Caco-2 (cell line): ENCODE results near the gene SLC5A6. TPM values are rescaled to one million over a fixed set of nuclear protein-coding genes. Genes with fewer than 3 reads are reported as not detected.

Source experiments
- BruUV-seq: library from RNA; stranded (reverse); fragments of 400-500 nt; replicated peaks from 2 replicates; lab custom pipeline; 2021; lab: Mats Ljungman, UMichigan
- CTCF ChIA-PET: fragments of 300-600 bp; sonication (Branson Sonifier 250); formaldehyde crosslinking; loops from one replicate; lab custom pipeline; 2022; ENCODE audit warnings: antibody characterized with exemption; lab: Charles Lee
- POLR2A ChIA-PET: fragments of 300-600 bp; sonication (Branson Sonifier 250); formaldehyde crosslinking; loops from one replicate; lab custom pipeline; 2022; ENCODE audit warnings: antibody characterized with exemption; lab: Charles Lee
- DNase-seq, 2 experiments: peaks; one replicate each; pipeline versions ENCODE4 v3.0.0 to v3.0.0-alpha.2; 2020 to 2022
- H3K27me3 ChIP-seq: replicated peaks from 2 replicates; pipeline ENCODE4 v1.6.0; 2011; ENCODE audit warnings: low read length; ENCODE audit not compliant: control insufficient read depth, insufficient read depth
- H3K36me3 ChIP-seq: 2 replicates; pipeline ENCODE4 v1.5.1; 2011; ENCODE audit warnings: low read length; ENCODE audit not compliant: control insufficient read depth, insufficient read depth
- H3K4me1 ChIP-seq: fragments of 250-450 bp; sonication (Bioruptor Pico); 2 replicates; pipeline ENCODE4 v1.5.1; 2020; ENCODE audit warnings: mild to moderate bottlenecking
- H3K4me3 ChIP-seq: 2 replicates; pipeline ENCODE4 v1.5.1; 2011; ENCODE audit warnings: low read depth, mild to moderate bottlenecking, control low read depth, low read length
- H3K9me3 ChIP-seq: fragments of 250-450 bp; sonication (Bioruptor Pico); 2 replicates; pipeline ENCODE4 v1.5.1; 2020; ENCODE audit warnings: mild to moderate bottlenecking, moderate library complexity
- H3K27ac Mint-ChIP-seq: one replicate; pipeline ENCODE4 v1.8.0; 2022; ENCODE audit warnings: mixed read lengths; ENCODE audit not compliant: unreplicated experiment
- H3K27me3 Mint-ChIP-seq: one replicate; pipeline ENCODE4 v1.8.0; 2022; ENCODE audit warnings: mixed read lengths; ENCODE audit not compliant: insufficient read depth, unreplicated experiment
- H3K36me3 Mint-ChIP-seq: one replicate; pipeline ENCODE4 v1.8.0; 2022; ENCODE audit warnings: mild to moderate bottlenecking, mixed read lengths; ENCODE audit not compliant: insufficient read depth, unreplicated experiment
- H3K4me1 Mint-ChIP-seq: one replicate; pipeline ENCODE4 v1.8.0; 2022; ENCODE audit warnings: low read depth, mixed read lengths; ENCODE audit not compliant: unreplicated experiment
- H3K4me3 Mint-ChIP-seq: one replicate; pipeline ENCODE4 v1.8.0; 2022; ENCODE audit warnings: mild to moderate bottlenecking, moderate library complexity, mixed read lengths; ENCODE audit not compliant: unreplicated experiment
- H3K9me3 Mint-ChIP-seq: one replicate; pipeline ENCODE4 v1.8.0; 2022; ENCODE audit warnings: mixed read lengths; ENCODE audit not compliant: unreplicated experiment
- intact Hi-C: fragments of 100-400 bp; cut with micrococcal nuclease; formaldehyde crosslinking; loops from one replicate; pipeline ENCODE4 v1.10.0; 2022; ENCODE audit not compliant: unreplicated experiment
- total RNA-seq: library from RNA; stranded (reverse); gene quantifications from 2 replicates; pipeline ENCODE4 v1.2.3, GENCODE V29; 2022
- TF ChIP-seq, protein P1 (sequence below), 2 experiments: fragments of 200-600 bp in 1 of 2; IDR thresholded peaks; 1 replicate in 1 of 2; 2 replicates in 1 of 2; pipeline versions ENCODE4 v1.5.1 to v1.8.0; 2011 to 2022; ENCODE audit warnings: antibody characterized with exemption in 1 of 2, control low read depth in 1 of 2, inconsistent platforms in 1 of 2, low read depth in 1 of 2, low read length in 1 of 2, mild to moderate bottlenecking in 1 of 2, moderate library complexity in 1 of 2; ENCODE audit not compliant: insufficient read depth in 1 of 2, severe bottlenecking in 1 of 2, unreplicated experiment in 1 of 2

SLC5A6 gene
- total RNA-seq, 1 experiment from 2014 or later = 98.2 TPM

DNA sequence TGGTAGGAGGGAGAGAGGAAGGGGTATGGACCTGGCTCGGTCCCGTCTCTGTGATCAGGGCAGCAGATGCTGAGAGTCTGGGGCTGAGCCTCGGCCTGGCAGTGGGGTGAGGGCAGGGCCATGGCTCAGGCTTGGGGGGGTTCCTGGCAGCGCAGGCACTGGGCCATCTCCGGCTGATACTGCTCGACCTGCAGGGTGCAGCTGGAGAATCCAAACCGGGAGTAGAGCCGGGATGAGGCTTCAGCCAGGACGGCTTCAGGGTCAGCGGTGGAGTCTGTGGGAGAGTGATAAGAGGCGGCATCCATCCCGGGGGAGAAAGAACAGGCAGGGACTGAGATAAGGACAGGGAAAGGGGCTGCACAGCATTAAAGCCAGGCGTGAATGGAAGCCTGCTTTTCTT, 43.1 kb upstream of the SLC5A6 start:
- Histone ChIP-seq H3K36me3 (no peaks in the 10 kb centered on the region), H3K4me3 (no peak overlapping the region), H3K4me1 (no peaks in the 10 kb centered on the region), H3K27me3 (no peaks in the 10 kb centered on the region), H3K9me3 (no peaks in the 10 kb centered on the region)
- no TSS peak for BruUV-seq
- intact Hi-C loops = no loop called here
- H3K4me1 Mint-ChIP-seq = no peaks in the 10 kb centered on the region
- ChIA-PET POLR2A (no interaction called here), CTCF (interaction anchor here (0.7 kb wide), 1 partner anchor 48 kb away, joined by 4 read pairs; no protein-coding TSS in a partner anchor)
- H3K27me3 Mint-ChIP-seq = peaks cover 5% of the 10 kb centered on the region
- H3K36me3 Mint-ChIP-seq = no peaks in the 10 kb centered on the region
- no peak overlapping the region for H3K4me3 Mint-ChIP-seq
- DNase-seq = no peak
- H3K9me3 Mint-ChIP-seq = no peaks in the 10 kb centered on the region
- TF ChIP-seq, protein P1, sequence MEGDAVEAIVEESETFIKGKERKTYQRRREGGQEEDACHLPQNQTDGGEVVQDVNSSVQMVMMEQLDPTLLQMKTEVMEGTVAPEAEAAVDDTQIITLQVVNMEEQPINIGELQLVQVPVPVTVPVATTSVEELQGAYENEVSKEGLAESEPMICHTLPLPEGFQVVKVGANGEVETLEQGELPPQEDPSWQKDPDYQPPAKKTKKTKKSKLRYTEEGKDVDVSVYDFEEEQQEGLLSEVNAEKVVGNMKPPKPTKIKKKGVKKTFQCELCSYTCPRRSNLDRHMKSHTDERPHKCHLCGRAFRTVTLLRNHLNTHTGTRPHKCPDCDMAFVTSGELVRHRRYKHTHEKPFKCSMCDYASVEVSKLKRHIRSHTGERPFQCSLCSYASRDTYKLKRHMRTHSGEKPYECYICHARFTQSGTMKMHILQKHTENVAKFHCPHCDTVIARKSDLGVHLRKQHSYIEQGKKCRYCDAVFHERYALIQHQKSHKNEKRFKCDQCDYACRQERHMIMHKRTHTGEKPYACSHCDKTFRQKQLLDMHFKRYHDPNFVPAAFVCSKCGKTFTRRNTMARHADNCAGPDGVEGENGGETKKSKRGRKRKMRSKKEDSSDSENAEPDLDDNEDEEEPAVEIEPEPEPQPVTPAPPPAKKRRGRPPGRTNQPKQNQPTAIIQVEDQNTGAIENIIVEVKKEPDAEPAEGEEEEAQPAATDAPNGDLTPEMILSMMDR (IDR thresholded peaks at IDR 0.05; ENCODE audit: insufficient read depth in 1 of 2, low read depth in 1 of 2, low read length in 1 of 2, severe bottlenecking in 1 of 2, unreplicated experiment in 1 of 2) = no peak
- H3K27ac Mint-ChIP-seq = no peak overlapping the region

DNA sequence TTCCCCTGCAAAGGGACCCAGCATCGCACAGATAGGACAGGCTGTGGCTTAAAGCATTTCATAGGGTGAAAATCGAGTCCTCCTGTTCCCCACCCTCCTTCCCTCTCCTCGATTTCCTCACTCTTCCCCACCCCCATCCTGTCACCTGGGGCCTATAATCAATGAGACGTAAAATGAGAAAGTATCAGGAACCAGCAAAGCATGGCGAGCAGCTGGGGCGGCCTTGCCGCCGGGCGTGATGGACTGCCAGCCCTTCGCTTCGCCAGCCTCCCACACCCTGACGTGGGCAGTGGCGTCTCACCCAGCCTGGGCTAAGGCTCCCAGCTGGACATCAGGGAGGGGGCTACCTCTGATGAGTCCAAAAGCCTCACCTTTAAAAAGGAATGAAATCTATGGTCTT, 39.7 kb upstream of the SLC5A6 start:
- TF ChIP-seq, protein P1 (IDR thresholded peaks at IDR 0.05; ENCODE audit: insufficient read depth in 1 of 2, low read depth in 1 of 2, low read length in 1 of 2, severe bottlenecking in 1 of 2, unreplicated experiment in 1 of 2) = no peak
- Mint-ChIP-seq H3K27ac (no peak overlapping the region), H3K4me3 (no peak overlapping the region), H3K4me1 (no peaks in the 10 kb centered on the region), H3K27me3 (no peaks in the 10 kb centered on the region), H3K36me3 (peaks cover 15% of the 10 kb centered on the region), H3K9me3 (no peaks in the 10 kb centered on the region)
- Histone ChIP-seq H3K36me3 (no peaks in the 10 kb centered on the region), H3K27me3 (no peaks in the 10 kb centered on the region), H3K4me1 (no peaks in the 10 kb centered on the region), H3K4me3 (no peak overlapping the region), H3K9me3 (no peaks in the 10 kb centered on the region)
- DNase-seq = no peak
- POLR2A ChIA-PET = no interaction called here
- CTCF ChIA-PET = no interaction called here
- no TSS peak for BruUV-seq
- intact Hi-C loops = no loop called here

DNA sequence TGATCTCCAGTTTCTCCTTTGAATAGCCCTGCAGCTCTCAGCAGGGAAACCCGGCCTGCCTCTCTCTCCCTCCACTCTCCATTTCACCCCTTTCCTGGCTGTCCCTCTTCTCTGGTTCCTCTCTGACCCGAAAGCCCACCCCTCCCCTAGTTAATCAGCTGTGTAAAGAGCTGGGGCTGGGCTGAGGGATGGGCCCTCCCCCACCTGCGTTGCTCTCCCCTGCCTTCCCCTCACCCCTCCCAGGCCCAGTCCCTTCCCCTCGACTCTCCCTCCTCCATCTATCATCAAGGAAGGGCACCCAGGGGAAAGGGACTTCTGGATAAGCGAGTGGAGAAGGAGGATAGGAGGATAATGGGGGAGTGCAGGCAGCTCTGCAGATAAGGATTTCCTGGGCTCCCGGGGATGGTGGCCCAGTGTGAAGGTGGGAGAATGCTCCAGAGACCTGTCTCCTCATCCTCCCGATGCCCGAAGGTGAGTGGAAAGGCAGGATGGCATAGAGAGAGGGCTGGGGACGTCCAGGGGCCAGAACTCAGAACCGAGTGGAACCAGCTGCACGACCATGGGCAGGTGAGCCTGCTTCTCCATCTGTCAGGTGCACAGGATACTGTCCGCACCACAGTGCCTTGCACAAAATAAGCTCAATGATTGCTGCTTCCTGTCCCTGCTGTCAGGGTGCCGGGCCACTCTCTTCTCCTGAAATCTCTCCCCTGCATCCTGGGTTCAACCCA, 38.7 kb upstream of the SLC5A6 start:
- Mint-ChIP-seq H3K9me3 (no peaks in the 10 kb centered on the region), H3K36me3 (peaks cover 15% of the 10 kb centered on the region), H3K27me3 (no peaks in the 10 kb centered on the region), H3K4me3 (no peak overlapping the region), H3K27ac (no peak overlapping the region), H3K4me1 (no peaks in the 10 kb centered on the region)
- no peak for DNase-seq
- no peaks in the 10 kb centered on the region for H3K27me3 ChIP-seq
- intact Hi-C loops = loop anchor here (1.0 kb wide), 2 partner anchors 29 to 52 kb away; no protein-coding TSS in a partner anchor
- POLR2A ChIA-PET = no interaction called here
- H3K9me3 ChIP-seq = no peaks in the 10 kb centered on the region
- TF ChIP-seq, protein P1 (IDR thresholded peaks at IDR 0.05; ENCODE audit: insufficient read depth in 1 of 2, low read depth in 1 of 2, low read length in 1 of 2, severe bottlenecking in 1 of 2, unreplicated experiment in 1 of 2) = no peak
- no peaks in the 10 kb centered on the region for H3K36me3 ChIP-seq
- no peaks in the 10 kb centered on the region for H3K4me1 ChIP-seq
- no TSS peak for BruUV-seq
- H3K4me3 ChIP-seq = no peak overlapping the region
- CTCF ChIA-PET = interaction anchor here (1.1 kb wide), 1 partner anchor 29 kb away, joined by 6 read pairs; no protein-coding TSS in a partner anchor
